Stimulated activated CD8-positive, alpha-beta memory T cell treated with anti-CD3 and anti-CD28 coated beads, Interleukin-15, amount 100 ng/mL, for 4 hours (primary cell): ENCODE results near the gene SLC9C1.
A peak's percentile ranks its signal among the peaks of the same experiment; 100 is the strongest.

ENCODE experiments used
- DNase-seq, 2 donors: peaks; one replicate each; pipeline ENCODE4 v3.0.0-alpha.2; 2020; ENCODE audit warnings: low read depth in 2 of 2

Gene SLC9C1

GRCh38 chr3:112111785-112112402 is 182.1 kb downstream of the SLC9C1 start:
- DNase-seq: peak in 1 of 2 donors; percentile 27

- no peak for DNase-seq
Measured at GRCh38 chr3:112109322-112109721, 184.7 kb downstream of the SLC9C1 start.

DNA sequence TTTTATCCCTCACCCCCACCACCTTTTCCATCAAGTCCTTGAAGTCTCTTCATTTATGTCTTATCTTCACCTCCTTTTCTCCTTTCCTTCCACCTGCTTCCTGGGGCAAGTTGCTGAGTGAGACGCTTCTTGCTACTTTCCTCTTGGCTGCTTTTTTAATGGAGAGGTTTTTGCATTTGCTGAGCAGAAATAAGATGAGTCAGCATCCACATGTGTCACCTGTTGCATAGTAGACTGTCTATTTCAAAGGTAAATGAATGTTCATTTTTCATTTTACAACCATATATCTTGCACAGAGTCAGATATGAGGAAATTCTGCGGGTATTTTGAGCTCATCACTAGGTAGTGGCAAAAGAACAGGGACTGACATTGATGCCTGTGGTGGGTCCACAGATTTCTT is 189.2 kb downstream of the SLC9C1 start:
- DNase-seq: no peak

- DNase-seq: no peak
Measured at GRCh38 chr3:112101916-112102315, 192.1 kb downstream of the SLC9C1 start.

- DNase-seq: no peak
Measured at GRCh38 chr3:112097378-112097777, 196.6 kb downstream of the SLC9C1 start.

DNA sequence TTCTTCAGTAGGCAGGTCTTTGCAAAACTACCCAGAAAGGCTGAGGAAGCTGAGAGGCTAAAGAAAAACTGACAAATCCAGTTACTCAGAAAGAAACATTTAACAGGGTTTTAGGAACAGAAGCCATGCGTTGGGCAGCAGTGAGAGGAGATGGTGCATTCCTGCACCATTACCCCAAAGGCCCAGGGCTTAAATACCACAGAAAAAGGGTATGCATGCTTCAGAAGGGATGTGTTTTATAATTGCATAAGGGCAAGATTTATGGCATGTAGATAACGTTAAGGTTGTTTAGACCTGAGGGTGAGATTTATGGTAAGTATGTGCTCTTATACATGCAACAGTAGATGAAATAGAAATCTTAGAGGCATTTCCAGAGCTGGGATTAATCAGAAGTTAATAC is 197.8 kb downstream of the SLC9C1 start:
- DNase-seq: no peak

DNA sequence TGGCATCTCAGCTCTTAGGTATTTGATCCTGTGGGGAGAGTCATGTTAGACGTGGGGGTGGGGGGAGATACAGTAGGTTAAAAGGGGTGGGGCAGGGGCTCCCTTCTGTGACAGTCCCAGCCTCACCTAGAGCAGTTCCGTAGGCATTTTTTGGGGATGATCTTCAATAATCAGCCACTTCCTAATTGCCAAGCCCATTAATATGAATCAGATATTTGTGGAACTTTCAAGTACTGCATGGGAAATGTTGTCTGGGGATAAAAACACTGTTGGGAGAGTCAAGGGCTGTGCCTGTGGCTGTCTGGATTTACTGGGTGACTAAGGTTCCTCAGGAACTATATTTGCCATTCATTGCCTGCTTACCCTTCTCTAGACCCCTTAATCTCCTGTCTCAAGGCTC is 198.3 kb downstream of the SLC9C1 start:
- DNase-seq: no peak

DNA sequence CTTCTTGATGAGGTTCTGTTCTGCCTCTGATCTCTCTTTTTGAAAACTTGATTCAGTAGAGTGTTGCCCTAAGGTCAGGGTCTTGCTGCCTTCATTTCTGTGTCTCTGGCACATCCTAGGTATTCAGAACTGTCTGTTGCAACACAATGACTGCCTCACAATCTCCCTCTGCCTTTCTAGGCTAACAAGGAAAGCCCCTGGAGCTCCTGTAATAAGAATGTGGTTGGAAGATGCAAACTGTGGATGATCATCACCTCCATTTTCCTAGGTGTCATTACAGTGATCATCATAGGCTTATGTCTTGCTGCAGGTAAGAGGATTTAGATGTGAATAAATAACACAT is 200.9 kb downstream of the SLC9C1 start:
- no peak for DNase-seq

DNA sequence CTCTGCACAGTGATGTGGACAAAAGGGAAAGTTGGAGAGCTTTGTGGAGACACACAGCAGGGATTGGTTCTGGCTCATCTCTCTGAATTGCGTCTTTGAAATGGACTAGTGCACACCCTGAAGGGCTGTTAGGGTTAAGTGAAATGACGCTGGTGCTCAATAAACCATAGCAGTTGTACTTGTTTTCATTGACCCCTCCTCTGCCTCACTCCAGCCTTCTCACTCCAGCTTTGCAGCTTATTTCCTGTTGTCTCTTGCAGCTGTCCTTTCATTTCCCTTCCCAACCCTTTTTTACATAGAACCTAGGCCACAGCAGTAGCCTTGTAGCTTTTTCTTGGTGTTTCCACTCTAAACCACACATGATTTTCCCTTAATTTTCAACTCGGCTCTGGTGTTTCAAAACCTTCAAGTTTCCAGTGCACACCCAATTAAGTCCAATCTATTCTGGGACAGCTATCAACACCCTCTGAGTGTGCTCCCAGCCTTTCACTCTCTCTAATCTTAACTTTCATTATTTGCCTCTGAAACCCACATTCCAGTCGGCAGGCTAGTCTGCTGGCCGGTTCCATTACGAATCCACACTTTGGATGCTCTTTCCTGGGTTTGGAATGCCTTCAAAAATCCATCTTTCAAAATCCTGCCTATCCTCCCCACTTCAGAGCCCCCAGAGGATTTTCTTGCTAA is 201.4 kb downstream of the SLC9C1 start:
- no peak for DNase-seq

- DNase-seq: no peak
Measured at GRCh38 chr3:112090887-112091586, 203.0 kb downstream of the SLC9C1 start.
